ENCODE data around the gene SPATA6.

GRCh38 chr1:48414264-48414663 is 57.7 kb downstream of the SPATA6 start:
- TF ChIP-seq MAFK (IDR thresholded peaks at IDR 0.05; ENCODE audit: low read depth, low read length) (no peak), CHD1 (IDR thresholded peaks at IDR 0.05; ENCODE audit: low read depth, low read length) (no peak), USF2 (IDR thresholded peaks at IDR 0.05; ENCODE audit: low read depth, low read length) (no peak), POLR2A (IDR thresholded peaks at IDR 0.05; ENCODE audit: low read depth, low read length) (no peak), NFE2L2 (IDR thresholded peaks at IDR 0.05; ENCODE audit: low read depth, low read length) (no peak), RFX5 (IDR thresholded peaks at IDR 0.05; ENCODE audit: low read depth, low read length) (no peak), CEBPB (IDR thresholded peaks at IDR 0.05; ENCODE audit: low read depth, low read length) (no peak), SMC3 (IDR thresholded peaks at IDR 0.05; ENCODE audit: low read depth, low read length) (no peak), ELK1 (IDR thresholded peaks at IDR 0.05; ENCODE audit: borderline replicate concordance, low read depth, low read length) (no peak), BHLHE40 (IDR thresholded peaks at IDR 0.05; ENCODE audit: low read depth, low read length) (no peak), RAD21 (IDR thresholded peaks at IDR 0.05; ENCODE audit: low read length) (no peak)
- TF ChIP-seq, protein P1, sequence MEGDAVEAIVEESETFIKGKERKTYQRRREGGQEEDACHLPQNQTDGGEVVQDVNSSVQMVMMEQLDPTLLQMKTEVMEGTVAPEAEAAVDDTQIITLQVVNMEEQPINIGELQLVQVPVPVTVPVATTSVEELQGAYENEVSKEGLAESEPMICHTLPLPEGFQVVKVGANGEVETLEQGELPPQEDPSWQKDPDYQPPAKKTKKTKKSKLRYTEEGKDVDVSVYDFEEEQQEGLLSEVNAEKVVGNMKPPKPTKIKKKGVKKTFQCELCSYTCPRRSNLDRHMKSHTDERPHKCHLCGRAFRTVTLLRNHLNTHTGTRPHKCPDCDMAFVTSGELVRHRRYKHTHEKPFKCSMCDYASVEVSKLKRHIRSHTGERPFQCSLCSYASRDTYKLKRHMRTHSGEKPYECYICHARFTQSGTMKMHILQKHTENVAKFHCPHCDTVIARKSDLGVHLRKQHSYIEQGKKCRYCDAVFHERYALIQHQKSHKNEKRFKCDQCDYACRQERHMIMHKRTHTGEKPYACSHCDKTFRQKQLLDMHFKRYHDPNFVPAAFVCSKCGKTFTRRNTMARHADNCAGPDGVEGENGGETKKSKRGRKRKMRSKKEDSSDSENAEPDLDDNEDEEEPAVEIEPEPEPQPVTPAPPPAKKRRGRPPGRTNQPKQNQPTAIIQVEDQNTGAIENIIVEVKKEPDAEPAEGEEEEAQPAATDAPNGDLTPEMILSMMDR (conservative IDR thresholded peaks at IDR 0.05; ENCODE audit: low read depth, low read length) = no peak
